GM12878 (cell line): Measurements from ENCODE around the gene NLGN1. TPM values are rescaled to one million over a fixed set of nuclear protein-coding genes. Genes with fewer than 3 reads are reported as not detected.

ENCODE experiments used
- ATAC-seq: fragments of 200-7000 bp; cut with Tn5 transposase; 3 replicates; pipeline ENCODE4 v1.9.1; 2020; ENCODE audit warnings: mild to moderate bottlenecking, moderate library complexity
- BruUV-seq: library from RNA; stranded (reverse); fragments of 400-500 nt; replicated peaks from 2 replicates; lab custom pipeline; 2021; lab: Mats Ljungman, UMichigan
- CTCF ChIA-PET: fragments of 300-600 bp; sonication (Branson Sonifier 250); formaldehyde crosslinking; extraction: SDS; loops from one replicate; lab custom pipeline; 2021; ENCODE audit warnings: inconsistent platforms; lab: Yijun Ruan, JAX
- POLR2A ChIA-PET: fragments of 350-600 bp; formaldehyde crosslinking; extraction: SDS; loops from one replicate; lab custom pipeline; 2021; ENCODE audit warnings: inconsistent platforms; lab: Charles Lee
- RAD21 ChIA-PET: fragments of 300-600 bp; sonication (Branson Sonifier 250); formaldehyde crosslinking; loops from one replicate; lab custom pipeline; 2023; ENCODE audit warnings: antibody characterized with exemption; ENCODE audit not compliant: unreplicated experiment; lab: Charles Lee
- SMC1A ChIA-PET: fragments of 300-600 bp; sonication (Branson Sonifier 250); formaldehyde crosslinking; loops from one replicate; lab custom pipeline; 2023; ENCODE audit not compliant: unreplicated experiment, uncharacterized antibody; lab: Charles Lee
- DNase-seq: peaks from one replicate; pipeline ENCODE4 v3.0.0-alpha.2; 2011; ENCODE audit warnings: low read depth, low spot score
- FAIRE-seq: peaks from 3 replicates; lab custom pipeline; 2011; peaks lifted over from hg19 to GRCh38; lab: Jason Lieb, UNC
- H2AFZ ChIP-seq: 2 replicates; pipeline ENCODE4 v1.6.0; 2011; ENCODE audit warnings: low read depth, low read length, control low read depth; ENCODE audit not compliant: control insufficient read depth
- H3K27ac ChIP-seq: 2 replicates; pipeline ENCODE4 v1.5.1; 2011; ENCODE audit warnings: control low read depth; ENCODE audit not compliant: control insufficient read depth, insufficient read depth
- H3K27me3 ChIP-seq, 2 experiments: replicated peaks in 1 of 2; 2 replicates each; pipeline versions ENCODE4 v1.6.0 to v1.6.1; 2011; ENCODE audit warnings: low read length in 1 of 2; ENCODE audit not compliant: control insufficient read depth in 2 of 2, insufficient read depth in 2 of 2
- H3K36me3 ChIP-seq, 2 experiments: 2 replicates each; pipeline ENCODE4 v1.5.1; 2011; ENCODE audit warnings: low read length in 1 of 2; ENCODE audit not compliant: control insufficient read depth in 2 of 2, insufficient read depth in 2 of 2
- H3K4me1 ChIP-seq: 2 replicates; pipeline ENCODE4 v1.6.1; 2011; ENCODE audit warnings: mild to moderate bottlenecking, low read length, moderate library complexity, mixed read lengths; ENCODE audit not compliant: control insufficient read depth, insufficient read depth
- H3K4me2 ChIP-seq: 2 replicates; pipeline ENCODE4 v1.6.0; 2011; ENCODE audit warnings: control low read depth; ENCODE audit not compliant: control insufficient read depth, insufficient read depth
- H3K4me3 ChIP-seq: fragments of 200-600 bp; sonication (generic); 2 replicates; pipeline ENCODE4 v1.5.1; 2016
- H3K79me2 ChIP-seq: 2 replicates; pipeline ENCODE4 v1.6.0; 2011; ENCODE audit warnings: low read length; ENCODE audit not compliant: control insufficient read depth, insufficient read depth
- H3K9ac ChIP-seq: 2 replicates; pipeline ENCODE4 v1.8.0; 2011; ENCODE audit warnings: low read length, control low read depth, mixed read lengths; ENCODE audit not compliant: control insufficient read depth, insufficient read depth
- H3K9me3 ChIP-seq: replicated peaks from 3 replicates; pipeline ENCODE4 v1.5.1; 2011; ENCODE audit warnings: mild to moderate bottlenecking, low read length; ENCODE audit not compliant: control insufficient read depth, insufficient read depth
- H4K20me1 ChIP-seq: 2 replicates; pipeline ENCODE4 v1.6.0; 2011; ENCODE audit not compliant: control insufficient read depth, insufficient read depth
- ATF7 ChIP-seq: fragments of 450-650 bp; IDR thresholded peaks from 2 replicates; pipeline ENCODE4 v1.6.1; 2016; ENCODE audit warnings: low read depth, mild to moderate bottlenecking
- BACH1 ChIP-seq: fragments of 450-650 bp; IDR thresholded peaks from 2 replicates; pipeline ENCODE4 v1.6.1; 2017; ENCODE audit warnings: mild to moderate bottlenecking, borderline replicate concordance
- BMI1 ChIP-seq: fragments of 450-650 bp; IDR thresholded peaks from 2 replicates; pipeline ENCODE4 v1.6.1; 2016; ENCODE audit warnings: mild to moderate bottlenecking, moderate library complexity, borderline replicate concordance
- CBX3 ChIP-seq: fragments of 200-600 bp; sonication (generic); IDR thresholded peaks from 2 replicates; pipeline ENCODE4 v1.6.1; 2016; ENCODE audit warnings: low read depth, borderline replicate concordance
- CREB1 ChIP-seq: IDR thresholded peaks from 2 replicates; pipeline ENCODE4 v1.6.1; 2012; ENCODE audit warnings: low read depth, mild to moderate bottlenecking, inconsistent platforms
- ELK1 ChIP-seq: IDR thresholded peaks from 2 replicates; pipeline ENCODE4 v1.6.1; 2012; ENCODE audit warnings: low read depth, low read length, improper control_type of control experiment
- LARP7 ChIP-seq: fragments of 450-650 bp; IDR thresholded peaks from 2 replicates; pipeline ENCODE4 v1.6.1; 2017; ENCODE audit warnings: mild to moderate bottlenecking
- MYC ChIP-seq: IDR thresholded peaks from 2 replicates; pipeline ENCODE4 v1.6.1; 2011; ENCODE audit warnings: mild to moderate bottlenecking, low read length, moderate library complexity, inconsistent platforms; ENCODE audit not compliant: insufficient read depth, insufficient replicate concordance, insufficient read length, severe bottlenecking
- NFIC ChIP-seq: IDR thresholded peaks from 2 replicates; pipeline ENCODE4 v1.6.1; 2012; ENCODE audit warnings: low read depth, mild to moderate bottlenecking, inconsistent platforms, low read length, moderate library complexity
- NFYB ChIP-seq: IDR thresholded peaks from 2 replicates; pipeline ENCODE4 v1.6.1; 2011; ENCODE audit warnings: low read depth, mild to moderate bottlenecking, low read length, improper control_type of control experiment, moderate library complexity; ENCODE audit not compliant: insufficient read depth
- TBL1XR1 ChIP-seq: IDR thresholded peaks from 2 replicates; pipeline ENCODE4 v1.6.1; 2012; ENCODE audit warnings: low read depth, low read length, improper control_type of control experiment
- TCF3 ChIP-seq: IDR thresholded peaks from 2 replicates; pipeline ENCODE4 v1.6.1; 2012; ENCODE audit warnings: low read depth, mild to moderate bottlenecking, low read length, borderline replicate concordance; ENCODE audit not compliant: insufficient read depth
- WGBS: methylation state at CpG from one replicate; pipeline ENCODE4 v1.1.6; 2016; ENCODE audit warnings: low lambda C conversion rate; ENCODE audit not compliant: insufficient replicate concordance, insufficient coverage; ENCODE audit errors: missing lambda C conversion rate; 5-methylcytosine and 5-hydroxymethylcytosine counted together
- in situ Hi-C: fragments of 300-500 bp; cut with MboI; formaldehyde crosslinking; loops from 9 replicates; pipeline ENCODE4 v1.14.3; 2018; ENCODE audit warnings: mixed read lengths
- intact Hi-C: fragments of 100-400 bp; cut with micrococcal nuclease; formaldehyde crosslinking; loops from one replicate; pipeline ENCODE4 v1.14.2; 2022; ENCODE audit not compliant: unreplicated experiment
- polyA plus RNA-seq, 11 experiments: library from polyadenylated mRNA; depleted of rRNA in 4 of 11; unstranded in 6 of 11; stranded (reverse) in 5 of 11; fragments of >200 nt; fragmentation: Nextera tagmentation in 4 of 11; fragmentation: Illumina TruSeq in 1 of 11; extraction: Ambion mirVana in 4 of 11; extraction: Trizol in 1 of 11; gene quantifications; 1 replicate in 1 of 11; 2 replicates in 10 of 11; pipeline versions ENCODE4 v1.2.1 to v1.2.3, GENCODE V29; 2011 to 2016; ENCODE audit warnings: inconsistent platforms in 2 of 11, missing spikeins in 2 of 11, low read depth in 1 of 11
- total RNA-seq, 4 experiments: library from RNA; depleted of rRNA in 3 of 4; stranded (reverse); fragments of >200 nt in 3 of 4; fragmentation: Illumina TruSeq in 1 of 4; extraction: Trizol in 1 of 4; gene quantifications; 2 replicates each; pipeline versions ENCODE4 v1.2.1 to v1.2.3, GENCODE V29; 2013 to 2021
- TF ChIP-seq, protein P1 (sequence below): fragments of 450-650 bp; IDR thresholded peaks from 2 replicates; pipeline ENCODE4 v1.6.1; 2016; ENCODE audit warnings: mild to moderate bottlenecking
- TF ChIP-seq, protein P2 (sequence below): fragments of 450-650 bp; conservative IDR thresholded peaks from 2 replicates; pipeline ENCODE4 v1.6.1; 2017; ENCODE audit warnings: mild to moderate bottlenecking, moderate library complexity

The NLGN1 gene
- total and polyA plus RNA-seq, 10 of the 15 experiments (the other 5 are each of a cell fraction or from before 2014, with no cell fraction given), result not detected

GRCh38 chr3:173938159-173938558 lies 540.6 kb downstream of the NLGN1 start:
- no peak overlapping the region for H2AFZ ChIP-seq
- no peaks in the 10 kb centered on the region for H3K79me2 ChIP-seq
- ATAC-seq (no peak), DNase-seq (no peak), FAIRE-seq (no peak)
- intact Hi-C loops, result no loop called here
- in situ Hi-C loops, result no loop called here
- H3K36me3 ChIP-seq, result no peaks in the 10 kb centered on the region
- H4K20me1 ChIP-seq, result no peaks in the 10 kb centered on the region
- H3K4me2 ChIP-seq, result no peak overlapping the region
- no peaks in the 10 kb centered on the region for H3K27me3 ChIP-seq
- TF ChIP-seq BACH1 (0 out of 2 replicates have a peak, but pooled peaks have one; percentile 55), CBX3 (no peak)
- H3K9ac ChIP-seq, result no peak overlapping the region
- H3K27ac ChIP-seq, result no peak overlapping the region
- BruUV-seq, result no TSS peak
- POLR2A ChIA-PET, result no interaction called here
- CTCF ChIA-PET, result interaction anchor here (0.6 kb wide), 1 partner anchor 13 kb away, joined by 3 read pairs; no protein-coding TSS in a partner anchor
- H3K9me3 ChIP-seq, result no peaks in the 10 kb centered on the region
- H3K4me1 ChIP-seq, result no peaks in the 10 kb centered on the region
- SMC1A ChIA-PET, result no interaction called here
- whole genome bisulfite sequencing, result 0% methylated on average over 4 of the region's 4 CpGs
- RAD21 ChIA-PET, result no interaction called here
- H3K4me3 ChIP-seq, result no peak overlapping the region

GRCh38 chr3:173938616-173939015 lies 541.1 kb downstream of the NLGN1 start:
- no TSS peak for BruUV-seq
- TF ChIP-seq, protein P1, sequence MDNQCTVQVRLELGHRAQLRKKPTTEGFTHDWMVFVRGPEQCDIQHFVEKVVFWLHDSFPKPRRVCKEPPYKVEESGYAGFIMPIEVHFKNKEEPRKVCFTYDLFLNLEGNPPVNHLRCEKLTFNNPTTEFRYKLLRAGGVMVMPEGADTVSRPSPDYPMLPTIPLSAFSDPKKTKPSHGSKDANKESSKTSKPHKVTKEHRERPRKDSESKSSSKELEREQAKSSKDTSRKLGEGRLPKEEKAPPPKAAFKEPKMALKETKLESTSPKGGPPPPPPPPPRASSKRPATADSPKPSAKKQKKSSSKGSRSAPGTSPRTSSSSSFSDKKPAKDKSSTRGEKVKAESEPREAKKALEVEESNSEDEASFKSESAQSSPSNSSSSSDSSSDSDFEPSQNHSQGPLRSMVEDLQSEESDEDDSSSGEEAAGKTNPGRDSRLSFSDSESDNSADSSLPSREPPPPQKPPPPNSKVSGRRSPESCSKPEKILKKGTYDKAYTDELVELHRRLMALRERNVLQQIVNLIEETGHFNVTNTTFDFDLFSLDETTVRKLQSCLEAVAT, result no peak
- TF ChIP-seq BMI1, result no peak
- no peak for TF ChIP-seq ELK1
- TF ChIP-seq LARP7, result no peak
- no peak for TF ChIP-seq MYC
- no peak for TF ChIP-seq ATF7
- no peak for TF ChIP-seq TBL1XR1
- TF ChIP-seq, protein P2, sequence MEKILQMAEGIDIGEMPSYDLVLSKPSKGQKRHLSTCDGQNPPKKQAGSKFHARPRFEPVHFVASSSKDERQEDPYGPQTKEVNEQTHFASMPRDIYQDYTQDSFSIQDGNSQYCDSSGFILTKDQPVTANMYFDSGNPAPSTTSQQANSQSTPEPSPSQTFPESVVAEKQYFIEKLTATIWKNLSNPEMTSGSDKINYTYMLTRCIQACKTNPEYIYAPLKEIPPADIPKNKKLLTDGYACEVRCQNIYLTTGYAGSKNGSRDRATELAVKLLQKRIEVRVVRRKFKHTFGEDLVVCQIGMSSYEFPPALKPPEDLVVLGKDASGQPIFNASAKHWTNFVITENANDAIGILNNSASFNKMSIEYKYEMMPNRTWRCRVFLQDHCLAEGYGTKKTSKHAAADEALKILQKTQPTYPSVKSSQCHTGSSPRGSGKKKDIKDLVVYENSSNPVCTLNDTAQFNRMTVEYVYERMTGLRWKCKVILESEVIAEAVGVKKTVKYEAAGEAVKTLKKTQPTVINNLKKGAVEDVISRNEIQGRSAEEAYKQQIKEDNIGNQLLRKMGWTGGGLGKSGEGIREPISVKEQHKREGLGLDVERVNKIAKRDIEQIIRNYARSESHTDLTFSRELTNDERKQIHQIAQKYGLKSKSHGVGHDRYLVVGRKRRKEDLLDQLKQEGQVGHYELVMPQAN, result no peak
- no peak for TF ChIP-seq TCF3
- TF ChIP-seq CREB1, result no peak
- TF ChIP-seq NFIC, result no peak
- TF ChIP-seq NFYB, result no peak

More at GRCh38 chr3:173938616-173939015, 541.1 kb downstream of the NLGN1 start:
- no peak for ATAC-seq
- H3K27me3 ChIP-seq, result no peaks in the 10 kb centered on the region
- no peaks in the 10 kb centered on the region for H3K79me2 ChIP-seq
- CTCF ChIA-PET, result interaction anchor here (0.6 kb wide), 1 partner anchor 13 kb away, joined by 3 read pairs; no protein-coding TSS in a partner anchor
- no peak for FAIRE-seq
- H3K4me3 ChIP-seq, result no peak overlapping the region
- RAD21 ChIA-PET, result no interaction called here
- SMC1A ChIA-PET, result interaction anchor here (1.8 kb wide), 1 partner anchor 34 kb away, joined by 3 read pairs; no protein-coding TSS in a partner anchor
- no peak for DNase-seq
- H3K9me3 ChIP-seq, result no peaks in the 10 kb centered on the region
- intact Hi-C loops, result no loop called here
- H2AFZ ChIP-seq, result no peak overlapping the region
- H3K27ac ChIP-seq, result no peak overlapping the region
- no peak overlapping the region for H3K4me2 ChIP-seq
- H3K36me3 ChIP-seq, result no peaks in the 10 kb centered on the region
- in situ Hi-C loops, result no loop called here
- WGBS, result 0% methylated on average over 2 of the region's 2 CpGs
- H3K4me1 ChIP-seq, result no peaks in the 10 kb centered on the region
- POLR2A ChIA-PET, result no interaction called here
- no peak overlapping the region for H3K9ac ChIP-seq
- no peaks in the 10 kb centered on the region for H4K20me1 ChIP-seq
